ENCODE measurements around the gene EZH1. TPM values are rescaled to one million over a fixed set of nuclear protein-coding genes. Genes with fewer than 3 reads are reported as not detected.

EZH1 gene
- total RNA-seq, 1 experiment from 2014 or later, result 31.7 TPM

DNA sequence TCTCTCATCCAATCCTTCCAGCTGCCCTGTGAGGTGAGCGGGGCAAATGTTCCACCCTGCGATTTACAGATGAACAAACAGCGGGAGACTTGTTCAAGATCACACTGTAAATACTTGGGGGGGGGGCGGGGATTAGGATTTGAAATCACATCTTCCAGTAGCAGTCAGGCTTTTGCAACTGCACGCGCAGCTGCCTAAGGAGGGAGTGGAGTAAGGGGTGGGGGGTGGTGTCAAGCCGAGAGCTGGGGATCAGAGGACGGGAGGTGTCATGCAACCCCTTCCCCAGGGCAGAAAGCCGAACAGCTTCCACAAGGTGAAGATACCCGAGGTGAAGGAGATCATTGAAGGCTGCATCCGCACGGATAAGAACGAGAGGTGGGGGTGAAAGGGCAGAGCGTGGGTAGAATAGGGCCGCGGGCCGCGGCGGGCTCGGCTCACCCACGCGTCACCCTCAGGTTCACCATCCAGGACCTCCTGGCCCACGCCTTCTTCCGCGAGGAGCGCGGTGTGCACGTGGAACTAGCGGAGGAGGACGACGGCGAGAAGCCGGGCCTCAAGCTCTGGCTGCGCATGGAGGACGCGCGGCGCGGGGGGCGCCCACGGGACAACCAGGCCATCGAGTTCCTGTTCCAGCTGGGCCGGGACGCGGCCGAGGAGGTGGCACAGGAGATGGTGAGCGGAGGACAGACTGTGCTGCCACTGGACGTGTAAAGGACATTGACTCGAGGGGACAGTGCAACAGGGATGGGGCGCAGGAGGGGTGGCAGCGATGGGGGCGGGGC is 40.2 kb upstream of the EZH1 start:
- no TSS peak for BruUV-seq (replicated peaks)
- POLR2A ChIA-PET, result interaction anchor here (2.6 kb wide), 1 partner anchor 12 kb away, joined by 24 read pairs; the partner anchor contains the start of gene VPS25
- Mint-ChIP-seq H3K36me3 (ENCODE audit: insufficient read depth, unreplicated experiment) (peaks cover 6% of the 10 kb centered on the region), H3K9me3 (ENCODE audit: unreplicated experiment) (no peaks in the 10 kb centered on the region), H3K4me1 (ENCODE audit: insufficient read depth, unreplicated experiment) (peaks cover 11% of the 10 kb centered on the region), H3K4me3 (ENCODE audit: unreplicated experiment) (no peak overlapping the region), H3K27ac (ENCODE audit: low read depth, unreplicated experiment) (no peak overlapping the region), H3K27me3 (ENCODE audit: insufficient read depth, unreplicated experiment) (no peaks in the 10 kb centered on the region)
- CTCF ChIA-PET, result no interaction called here
- intact Hi-C loops (cut with micrococcal nuclease), result no loop called here
- no peak for DNase-seq (ENCODE audit: unreplicated experiment)
- TF ChIP-seq, protein P1, sequence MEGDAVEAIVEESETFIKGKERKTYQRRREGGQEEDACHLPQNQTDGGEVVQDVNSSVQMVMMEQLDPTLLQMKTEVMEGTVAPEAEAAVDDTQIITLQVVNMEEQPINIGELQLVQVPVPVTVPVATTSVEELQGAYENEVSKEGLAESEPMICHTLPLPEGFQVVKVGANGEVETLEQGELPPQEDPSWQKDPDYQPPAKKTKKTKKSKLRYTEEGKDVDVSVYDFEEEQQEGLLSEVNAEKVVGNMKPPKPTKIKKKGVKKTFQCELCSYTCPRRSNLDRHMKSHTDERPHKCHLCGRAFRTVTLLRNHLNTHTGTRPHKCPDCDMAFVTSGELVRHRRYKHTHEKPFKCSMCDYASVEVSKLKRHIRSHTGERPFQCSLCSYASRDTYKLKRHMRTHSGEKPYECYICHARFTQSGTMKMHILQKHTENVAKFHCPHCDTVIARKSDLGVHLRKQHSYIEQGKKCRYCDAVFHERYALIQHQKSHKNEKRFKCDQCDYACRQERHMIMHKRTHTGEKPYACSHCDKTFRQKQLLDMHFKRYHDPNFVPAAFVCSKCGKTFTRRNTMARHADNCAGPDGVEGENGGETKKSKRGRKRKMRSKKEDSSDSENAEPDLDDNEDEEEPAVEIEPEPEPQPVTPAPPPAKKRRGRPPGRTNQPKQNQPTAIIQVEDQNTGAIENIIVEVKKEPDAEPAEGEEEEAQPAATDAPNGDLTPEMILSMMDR (IDR thresholded peaks at IDR 0.05; ENCODE audit: unreplicated experiment), result no peak

DNA sequence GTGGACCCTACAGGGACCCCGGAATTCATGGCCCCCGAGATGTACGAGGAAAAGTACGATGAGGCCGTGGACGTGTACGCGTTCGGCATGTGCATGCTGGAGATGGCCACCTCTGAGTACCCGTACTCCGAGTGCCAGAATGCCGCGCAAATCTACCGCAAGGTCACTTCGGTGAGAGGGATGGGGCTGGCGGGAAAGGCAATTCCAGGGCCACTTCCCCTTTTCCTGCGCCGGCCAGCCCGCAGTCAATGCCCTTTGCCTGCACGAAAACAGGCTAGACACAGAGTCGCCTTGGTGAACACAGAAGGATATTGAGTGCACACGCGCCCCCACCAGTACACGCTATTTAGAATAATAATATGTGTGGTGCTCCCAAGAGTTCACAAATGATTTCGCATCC is 39.6 kb upstream of the EZH1 start:
- Mint-ChIP-seq H3K27ac (ENCODE audit: low read depth, unreplicated experiment) (no peak overlapping the region), H3K4me3 (ENCODE audit: unreplicated experiment) (no peak overlapping the region), H3K4me1 (ENCODE audit: insufficient read depth, unreplicated experiment) (peaks cover 11% of the 10 kb centered on the region), H3K36me3 (ENCODE audit: insufficient read depth, unreplicated experiment) (peaks cover 6% of the 10 kb centered on the region), H3K9me3 (ENCODE audit: unreplicated experiment) (no peaks in the 10 kb centered on the region), H3K27me3 (ENCODE audit: insufficient read depth, unreplicated experiment) (no peaks in the 10 kb centered on the region)
- ChIA-PET POLR2A (interaction anchor here (2.6 kb wide), 1 partner anchor 11 kb away, joined by 24 read pairs; the partner anchor contains the start of gene VPS25), CTCF (no interaction called here)
- BruUV-seq (replicated peaks), result no TSS peak
- TF ChIP-seq, protein P1 (IDR thresholded peaks at IDR 0.05; ENCODE audit: unreplicated experiment), result no peak
- intact Hi-C loops (cut with micrococcal nuclease), result no loop called here
- DNase-seq (ENCODE audit: unreplicated experiment), result no peak

DNA sequence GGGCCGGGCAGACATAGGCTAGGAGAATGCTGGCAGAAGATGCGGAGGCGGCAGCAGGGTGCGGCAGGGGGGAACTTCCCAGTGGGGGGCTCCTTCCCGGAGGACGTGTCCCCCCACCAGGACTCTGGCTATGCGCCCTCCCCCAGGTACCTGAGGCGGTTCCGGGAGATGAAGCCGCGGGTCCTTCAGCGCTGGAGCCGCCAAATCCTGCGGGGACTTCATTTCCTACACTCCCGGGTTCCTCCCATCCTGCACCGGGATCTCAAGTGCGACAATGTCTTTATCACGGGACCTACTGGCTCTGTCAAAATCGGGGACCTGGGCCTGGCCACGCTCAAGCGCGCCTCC is 38.9 kb upstream of the EZH1 start:
- POLR2A ChIA-PET, result interaction anchor here (2.5 kb wide), 1 partner anchor 10 kb away, joined by 15 read pairs; the partner anchor contains the start of gene VPS25
- no peak overlapping the region for H3K4me3 Mint-ChIP-seq (ENCODE audit: unreplicated experiment)
- peak overlapping the region; percentile 1 for H3K27ac Mint-ChIP-seq (ENCODE audit: low read depth, unreplicated experiment)
- H3K27me3 Mint-ChIP-seq (ENCODE audit: insufficient read depth, unreplicated experiment), result no peaks in the 10 kb centered on the region
- no peak for DNase-seq (ENCODE audit: unreplicated experiment)
- intact Hi-C loops (cut with micrococcal nuclease), result no loop called here
- H3K9me3 Mint-ChIP-seq (ENCODE audit: unreplicated experiment), result no peaks in the 10 kb centered on the region
- BruUV-seq (replicated peaks), result no TSS peak
- CTCF ChIA-PET, result no interaction called here
- peaks cover 10% of the 10 kb centered on the region for H3K36me3 Mint-ChIP-seq (ENCODE audit: insufficient read depth, unreplicated experiment)
- H3K4me1 Mint-ChIP-seq (ENCODE audit: insufficient read depth, unreplicated experiment), result peaks cover 11% of the 10 kb centered on the region
- TF ChIP-seq, protein P1 (IDR thresholded peaks at IDR 0.05; ENCODE audit: unreplicated experiment), result no peak

DNA sequence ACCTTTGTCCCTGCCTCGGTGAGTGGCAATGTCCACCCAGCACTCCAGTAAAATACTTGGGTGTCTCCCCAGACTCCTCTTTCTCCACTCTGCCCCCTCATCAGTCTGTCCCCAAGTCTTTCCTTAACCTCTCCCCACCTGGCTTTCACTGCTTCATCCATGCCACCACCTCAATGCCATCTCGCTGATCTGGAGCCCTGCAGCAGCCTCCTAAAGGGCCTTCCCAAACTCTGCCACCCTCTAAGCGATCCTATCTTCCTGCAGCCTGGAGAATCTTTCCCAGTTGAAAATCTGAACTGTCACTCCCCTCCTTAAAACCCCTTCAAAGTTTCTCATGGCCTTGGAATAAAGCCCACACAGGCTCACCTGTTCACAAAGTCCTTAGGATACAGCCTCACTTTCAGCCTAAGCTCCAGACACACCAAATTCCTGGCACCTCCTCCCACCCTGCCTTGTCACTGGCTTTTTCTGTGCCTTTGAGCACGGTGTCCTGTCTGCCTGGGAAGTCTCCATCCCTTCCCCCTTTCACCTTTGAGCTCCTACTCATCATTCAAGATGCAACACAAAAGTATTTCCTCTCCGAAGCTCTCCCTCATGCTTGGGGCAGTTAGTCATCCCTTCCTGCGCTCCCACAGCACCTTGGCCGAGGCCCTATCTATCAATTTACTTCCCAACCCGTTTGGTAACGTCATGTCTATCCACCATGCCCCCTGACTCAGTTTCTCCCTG is 38.4 kb upstream of the EZH1 start:
- ChIA-PET CTCF (no interaction called here), POLR2A (interaction anchor here (0.8 to 2.5 kb wide), 2 partner anchors 10 to 26 kb away, joined by 3 to 15 read pairs; partner anchors contain the start of gene VPS25)
- Mint-ChIP-seq H3K4me1 (ENCODE audit: insufficient read depth, unreplicated experiment) (peaks cover 11% of the 10 kb centered on the region), H3K27ac (ENCODE audit: low read depth, unreplicated experiment) (peak overlapping the region; percentile 1), H3K4me3 (ENCODE audit: unreplicated experiment) (no peak overlapping the region), H3K36me3 (ENCODE audit: insufficient read depth, unreplicated experiment) (peaks cover 13% of the 10 kb centered on the region), H3K27me3 (ENCODE audit: insufficient read depth, unreplicated experiment) (no peaks in the 10 kb centered on the region), H3K9me3 (ENCODE audit: unreplicated experiment) (no peaks in the 10 kb centered on the region)
- BruUV-seq (replicated peaks), result no TSS peak
- peak; percentile 69 for DNase-seq (ENCODE audit: unreplicated experiment)
- intact Hi-C loops (cut with micrococcal nuclease), result no loop called here
- TF ChIP-seq, protein P1 (IDR thresholded peaks at IDR 0.05; ENCODE audit: unreplicated experiment), result no peak

Data from MCF 10A (cell line).